GM19351 (cell line): Measurements from ENCODE around the gene ITPR1.

Source experiments
- ATAC-seq: cut with Tn5 transposase; IDR thresholded peaks from one replicate; pipeline ENCODE4 v1.9.1; 2021; ENCODE audit warnings: mild to moderate bottlenecking, moderate library complexity; ENCODE audit not compliant: unreplicated experiment

The ITPR1 gene

GRCh38 chr3:4864503-4864902 lies 371.4 kb downstream of the ITPR1 start:
- no peak for ATAC-seq

- ATAC-seq: no peak
Measured at GRCh38 chr3:4865714-4866113, 372.6 kb downstream of the ITPR1 start.

GRCh38 chr3:4866866-4867265 lies 373.7 kb downstream of the ITPR1 start:
- ATAC-seq: no peak

GRCh38 chr3:4877173-4877787 lies 384.1 kb downstream of the ITPR1 start:
- no peak for ATAC-seq

- ATAC-seq: no peak
Measured at GRCh38 chr3:4880850-4881249, 387.7 kb downstream of the ITPR1 start.

- no peak for ATAC-seq
Measured at GRCh38 chr3:4882548-4882947, 389.4 kb downstream of the ITPR1 start.

- no peak for ATAC-seq
Measured at GRCh38 chr3:4883011-4883410, 389.9 kb downstream of the ITPR1 start.

GRCh38 chr3:4884888-4885287 lies 391.7 kb downstream of the ITPR1 start:
- ATAC-seq: no peak

- no peak for ATAC-seq
Measured at GRCh38 chr3:4885316-4885715, 392.2 kb downstream of the ITPR1 start.

GRCh38 chr3:4886448-4886847 lies 393.3 kb downstream of the ITPR1 start:
- ATAC-seq: no peak

GRCh38 chr3:4887177-4887576 lies 394.0 kb downstream of the ITPR1 start:
- ATAC-seq: no peak

GRCh38 chr3:4888913-4889846 lies 396.0 kb downstream of the ITPR1 start:
- ATAC-seq: peak; percentile 89

GRCh38 chr3:4889896-4890295 lies 396.7 kb downstream of the ITPR1 start:
- no peak for ATAC-seq

- no peak for ATAC-seq
Measured at GRCh38 chr3:4894891-4895530, 401.9 kb downstream of the ITPR1 start.

GRCh38 chr3:4895838-4896237 lies 402.7 kb downstream of the ITPR1 start:
- ATAC-seq: no peak
